VCaP (cell line): ENCODE data around the gene SLC39A11.

Source experiments
- H3K27ac ChIP-seq: fragments of 450-650 bp; 2 replicates; pipeline ENCODE4 v1.5.1; 2017
- CTCF ChIP-seq: fragments of 450-650 bp; conservative IDR thresholded peaks from 2 replicates; pipeline ENCODE4 v1.5.1; 2017; ENCODE audit warnings: mild to moderate bottlenecking, moderate library complexity

Gene SLC39A11

GRCh38 chr17:72931163-72931562 is 161.3 kb downstream of the SLC39A11 start:
- TF ChIP-seq CTCF, result no peak
- H3K27ac ChIP-seq, result no peak overlapping the region

GRCh38 chr17:72930031-72930430 is 162.5 kb downstream of the SLC39A11 start:
- H3K27ac ChIP-seq, result no peak overlapping the region
- TF ChIP-seq CTCF, result no peak

GRCh38 chr17:72928454-72929136 is 163.9 kb downstream of the SLC39A11 start:
- TF ChIP-seq CTCF, result no peak
- no peak overlapping the region for H3K27ac ChIP-seq

GRCh38 chr17:72927760-72928159 is 164.7 kb downstream of the SLC39A11 start:
- TF ChIP-seq CTCF, result no peak
- H3K27ac ChIP-seq, result no peak overlapping the region

GRCh38 chr17:72927146-72927545 is 165.3 kb downstream of the SLC39A11 start:
- TF ChIP-seq CTCF, result no peak
- no peak overlapping the region for H3K27ac ChIP-seq

- TF ChIP-seq CTCF, result no peak
- no peak overlapping the region for H3K27ac ChIP-seq
Observed at GRCh38 chr17:72926171-72926570, 166.3 kb downstream of the SLC39A11 start.

GRCh38 chr17:72924196-72924595 is 168.3 kb downstream of the SLC39A11 start:
- no peak for TF ChIP-seq CTCF
- no peak overlapping the region for H3K27ac ChIP-seq
